ENCODE measurements around the gene SLC44A3. TPM values are rescaled to one million over a fixed set of nuclear protein-coding genes. Genes with fewer than 3 reads are reported as not detected.

SLC44A3 gene
- total and polyA plus RNA-seq, 7 experiments from 2014 or later = 0.24 to 1.0 TPM; not detected in 5

DNA sequence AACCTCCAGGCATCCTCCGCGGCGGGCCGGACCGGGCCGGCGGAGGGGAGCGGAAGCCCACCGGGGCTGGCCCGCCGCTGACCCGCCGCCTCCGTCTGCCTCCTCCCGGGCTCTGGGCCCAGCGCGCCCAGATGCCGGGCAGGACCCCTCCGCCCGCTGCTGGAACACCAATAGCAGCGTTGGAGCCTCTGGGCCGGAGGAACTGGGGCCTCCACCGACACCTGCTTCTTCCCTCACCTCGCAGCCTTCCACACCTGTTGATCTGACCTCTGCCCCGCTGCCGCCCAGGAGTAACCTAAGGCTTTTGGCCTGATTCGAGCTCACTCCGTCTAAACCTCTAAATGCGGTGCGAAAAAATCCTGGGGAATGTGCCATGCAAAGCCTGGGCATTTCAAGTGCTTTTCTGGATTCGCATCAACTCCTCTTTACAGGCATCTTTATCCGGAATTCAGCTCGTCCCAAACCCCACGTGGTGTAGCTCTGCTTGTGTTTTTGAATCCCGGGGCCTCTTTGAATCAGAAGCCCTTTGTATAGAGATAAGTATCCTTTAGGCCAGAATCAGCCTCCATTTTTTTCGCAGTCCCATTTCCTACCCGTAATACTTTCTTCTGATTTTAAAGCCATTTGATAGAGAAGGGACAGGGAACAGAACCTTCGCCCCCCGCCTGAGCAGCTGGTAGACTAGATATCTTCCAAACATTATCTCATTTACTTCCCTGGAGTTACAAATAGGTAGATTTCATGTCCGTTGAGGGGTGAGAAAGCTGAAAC is 107.4 kb downstream of the SLC44A3 start:
- ChIA-PET CTCF (no interaction called here), POLR2A (no interaction called here)
- ATAC-seq = no peak

DNA sequence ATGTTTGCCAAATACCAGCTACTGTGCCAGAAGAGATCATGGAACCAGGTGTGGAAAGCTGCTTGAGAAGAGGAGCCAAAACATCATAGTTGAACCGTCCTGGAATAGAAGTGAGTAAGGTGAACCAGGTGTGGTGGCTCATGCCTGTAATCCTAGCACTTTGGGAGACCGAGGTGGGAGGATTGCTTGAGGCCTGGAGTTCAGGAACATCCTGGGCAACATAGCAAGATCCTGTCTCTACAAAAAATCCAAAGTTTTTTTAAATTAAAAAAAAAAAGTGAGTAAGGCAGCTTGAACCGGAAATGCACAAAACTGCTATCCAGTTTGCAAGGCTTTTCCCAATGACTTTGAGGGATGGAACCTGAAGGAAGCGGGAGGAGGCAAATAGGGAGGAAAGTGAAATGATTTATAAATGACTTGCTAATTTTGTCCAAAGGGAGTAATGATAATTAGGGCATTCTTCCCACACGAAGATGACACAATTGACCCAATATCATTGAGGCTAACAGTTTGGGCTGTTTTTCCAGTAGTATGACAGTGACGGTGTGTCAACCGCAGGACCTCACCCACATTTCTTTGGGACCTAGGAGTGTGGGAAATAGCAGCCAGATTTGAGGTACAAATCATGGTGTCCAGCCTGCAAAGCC is 108.3 kb downstream of the SLC44A3 start:
- Histone ChIP-seq H3K27me3 (ENCODE audit: control insufficient read depth in 2 of 2, insufficient read depth in 2 of 2, low read length in 2 of 2) (no peaks in the 10 kb centered on the region), H3K36me3 (ENCODE audit: control insufficient read depth in 2 of 3, insufficient read depth in 3 of 3, low read length in 3 of 3) (no peaks in the 10 kb centered on the region), H3K9me3 (ENCODE audit: control insufficient read depth in 2 of 3, low read length in 3 of 3) (no peaks in the 10 kb centered on the region), H3K4me1 (ENCODE audit: control insufficient read depth in 2 of 2, insufficient read depth in 2 of 2, low read length in 2 of 2) (no peaks in the 10 kb centered on the region), H3K4me3 (ENCODE audit: low read length) (no peak overlapping the region), H3K27ac (ENCODE audit: low read depth, low read length) (no peak overlapping the region)
- peaks cover 12 to 32% (median 30%) of the 10 kb centered on the region in 7 donors for H3K4me1 Mint-ChIP-seq
- no peaks in the 10 kb centered on the region for H3K9me3 Mint-ChIP-seq
- intact Hi-C loops (cut with micrococcal nuclease) = loop anchor here in 1 of 2 donors (10.0 kb wide), 1 partner anchor 74 kb away; no protein-coding TSS in a partner anchor
- peaks cover 0 to 2% (median 0%) of the 10 kb centered on the region in 5 donors for H3K36me3 Mint-ChIP-seq
- peaks cover 14 to 56% (median 26%) of the 10 kb centered on the region in 5 donors for H3K27me3 Mint-ChIP-seq
- POLR2A ChIA-PET = no interaction called here
- peak overlapping the region in 9 of 10 donors; percentile 86 to 95 (median 92) for H3K4me3 Mint-ChIP-seq
- H3K27ac Mint-ChIP-seq = peak overlapping the region in 5 of 9 donors; percentile 59 to 90 (median 85)
- ATAC-seq (no peak), DNase-seq (no peak)
- CTCF ChIA-PET = no interaction called here

More for the DNA sequence above, 107.4 kb downstream of the SLC44A3 start:
- Mint-ChIP-seq H3K4me1 (peaks cover 12 to 38% (median 34%) of the 10 kb centered on the region in 7 donors), H3K27ac (peak overlapping the region; percentile 37 to 92 (median 84)), H3K27me3 (peaks cover 18 to 57% (median 26%) of the 10 kb centered on the region in 5 donors), H3K4me3 (peak overlapping the region; percentile 83 to 95 (median 90)), H3K36me3 (peaks cover 0 to 4% (median 0%) of the 10 kb centered on the region in 5 donors), H3K9me3 (no peaks in the 10 kb centered on the region)
- Histone ChIP-seq H3K4me1 (ENCODE audit: control insufficient read depth in 2 of 2, insufficient read depth in 2 of 2, low read length in 2 of 2) (no peaks in the 10 kb centered on the region), H3K4me3 (ENCODE audit: low read length) (peak overlapping the region; percentile 39), H3K27ac (ENCODE audit: low read depth, low read length) (peak overlapping the region; percentile 63), H3K27me3 (ENCODE audit: control insufficient read depth in 2 of 2, insufficient read depth in 2 of 2, low read length in 2 of 2) (no peaks in the 10 kb centered on the region), H3K9me3 (ENCODE audit: control insufficient read depth in 2 of 3, low read length in 3 of 3) (no peaks in the 10 kb centered on the region), H3K36me3 (ENCODE audit: control insufficient read depth in 2 of 3, insufficient read depth in 3 of 3, low read length in 3 of 3) (no peaks in the 10 kb centered on the region)
- peak in 1 of 9 donors; percentile 7 for DNase-seq
- intact Hi-C loops (cut with micrococcal nuclease) = loop anchor here (1.0 to 10.0 kb wide), 10 partner anchors 35 to 1081 kb away; partner anchors contain the start of genes ABCD3 (in 1 of the 2), ALG14 (in 1 of the 2) and RWDD3 (in 1 of the 2)

GRCh38 chr1:94929351-94930217 is 109.4 kb downstream of the SLC44A3 start:
- no peaks in the 10 kb centered on the region for H3K4me1 ChIP-seq (ENCODE audit: control insufficient read depth in 2 of 2, insufficient read depth in 2 of 2, low read length in 2 of 2)
- POLR2A ChIA-PET = no interaction called here
- H3K4me1 Mint-ChIP-seq = peaks cover 10 to 31% (median 21%) of the 10 kb centered on the region in 7 donors
- H3K4me3 Mint-ChIP-seq = peak overlapping the region in 1 of 10 donors; percentile 63
- H3K27me3 ChIP-seq (ENCODE audit: control insufficient read depth in 2 of 2, insufficient read depth in 2 of 2, low read length in 2 of 2) = no peaks in the 10 kb centered on the region
- H3K36me3 Mint-ChIP-seq = peaks cover 0 to 2% (median 0%) of the 10 kb centered on the region in 5 donors
- H3K4me3 ChIP-seq (ENCODE audit: low read length) = no peak overlapping the region
- no peak overlapping the region for H3K27ac ChIP-seq (ENCODE audit: low read depth, low read length)
- ATAC-seq (no peak), DNase-seq (no peak)
- intact Hi-C loops (cut with micrococcal nuclease) = loop anchor here in 1 of 2 donors (10.0 kb wide), 1 partner anchor 75 kb away; no protein-coding TSS in a partner anchor
- CTCF ChIA-PET = no interaction called here
- H3K27me3 Mint-ChIP-seq = peaks cover 5 to 47% (median 17%) of the 10 kb centered on the region in 5 donors
- peak overlapping the region in 1 of 9 donors; percentile 61 for H3K27ac Mint-ChIP-seq
- no peaks in the 10 kb centered on the region for H3K9me3 Mint-ChIP-seq
- no peaks in the 10 kb centered on the region for H3K36me3 ChIP-seq (ENCODE audit: control insufficient read depth in 2 of 3, insufficient read depth in 3 of 3, low read length in 3 of 3)
- no peaks in the 10 kb centered on the region for H3K9me3 ChIP-seq (ENCODE audit: control insufficient read depth in 2 of 3, low read length in 3 of 3)

DNA sequence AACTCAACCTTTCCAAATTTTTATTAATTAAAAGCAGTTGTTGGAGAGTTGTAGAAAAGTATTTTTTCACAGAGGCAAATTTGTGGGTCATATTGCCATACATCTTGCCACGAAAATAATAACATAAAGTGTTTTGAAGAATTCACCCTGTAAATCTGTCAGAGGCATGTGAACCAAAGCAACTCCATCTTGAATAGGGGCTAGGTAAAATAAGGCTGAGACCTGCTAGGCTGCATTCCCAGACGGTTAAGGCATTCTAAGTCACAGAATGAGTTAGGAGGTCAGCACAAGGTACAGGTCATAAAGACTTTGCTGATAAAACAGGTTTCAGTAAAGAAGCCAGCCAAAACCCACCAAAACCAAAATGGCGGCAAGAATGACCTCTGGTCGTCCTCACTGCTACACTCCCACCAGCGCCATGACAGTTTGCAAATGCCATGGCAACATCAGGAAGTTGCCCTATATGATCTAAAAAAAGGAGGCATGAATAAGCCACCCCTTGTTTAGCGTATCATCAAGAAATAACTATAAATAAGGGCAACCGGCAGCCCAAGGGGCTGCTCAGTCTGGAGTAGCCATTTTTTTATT is 111.2 kb downstream of the SLC44A3 start:
- no peak for ATAC-seq

GRCh38 chr1:94934551-94934950 is 114.4 kb downstream of the SLC44A3 start:
- Mint-ChIP-seq H3K27ac (no peak overlapping the region), H3K4me3 (no peak overlapping the region), H3K4me1 (peaks cover 3 to 19% (median 10%) of the 10 kb centered on the region in 7 donors), H3K9me3 (no peaks in the 10 kb centered on the region), H3K27me3 (peaks cover 0 to 19% (median 5%) of the 10 kb centered on the region in 5 donors), H3K36me3 (peaks cover 0 to 4% (median 0%) of the 10 kb centered on the region in 5 donors)
- ATAC-seq (no peak), DNase-seq (no peak)
- ChIA-PET CTCF (interaction anchor here (1.6 kb wide), 1 partner anchor 10 kb away, joined by 3 read pairs; no protein-coding TSS in a partner anchor), POLR2A (no interaction called here)
- intact Hi-C loops (cut with micrococcal nuclease) = no loop called here
- no peak overlapping the region for H3K27ac ChIP-seq (ENCODE audit: low read depth, low read length)
- no peaks in the 10 kb centered on the region for H3K4me1 ChIP-seq (ENCODE audit: control insufficient read depth in 2 of 2, insufficient read depth in 2 of 2, low read length in 2 of 2)
- no peaks in the 10 kb centered on the region for H3K27me3 ChIP-seq (ENCODE audit: control insufficient read depth in 2 of 2, insufficient read depth in 2 of 2, low read length in 2 of 2)
- H3K36me3 ChIP-seq (ENCODE audit: control insufficient read depth in 2 of 3, insufficient read depth in 3 of 3, low read length in 3 of 3) = no peaks in the 10 kb centered on the region
- no peak overlapping the region for H3K4me3 ChIP-seq (ENCODE audit: low read length)
- H3K9me3 ChIP-seq (ENCODE audit: control insufficient read depth in 2 of 3, low read length in 3 of 3) = no peaks in the 10 kb centered on the region

More for the DNA sequence above, 111.2 kb downstream of the SLC44A3 start:
- H3K36me3 Mint-ChIP-seq = peaks cover 0 to 2% (median 0%) of the 10 kb centered on the region in 5 donors
- H3K4me3 Mint-ChIP-seq = no peak overlapping the region
- intact Hi-C loops (cut with micrococcal nuclease) = no loop called here
- Histone ChIP-seq H3K36me3 (ENCODE audit: control insufficient read depth in 2 of 3, insufficient read depth in 3 of 3, low read length in 3 of 3) (no peaks in the 10 kb centered on the region), H3K4me3 (ENCODE audit: low read length) (no peak overlapping the region), H3K27ac (ENCODE audit: low read depth, low read length) (no peak overlapping the region), H3K9me3 (ENCODE audit: control insufficient read depth in 2 of 3, low read length in 3 of 3) (no peaks in the 10 kb centered on the region), H3K4me1 (ENCODE audit: control insufficient read depth in 2 of 2, insufficient read depth in 2 of 2, low read length in 2 of 2) (no peaks in the 10 kb centered on the region), H3K27me3 (ENCODE audit: control insufficient read depth in 2 of 2, insufficient read depth in 2 of 2, low read length in 2 of 2) (no peaks in the 10 kb centered on the region)
- POLR2A ChIA-PET = no interaction called here
- no peaks in the 10 kb centered on the region for H3K9me3 Mint-ChIP-seq
- DNase-seq = no peak
- H3K27ac Mint-ChIP-seq = no peak overlapping the region
- H3K27me3 Mint-ChIP-seq = peaks cover 0 to 35% (median 4%) of the 10 kb centered on the region in 5 donors
- peaks cover 7 to 32% (median 16%) of the 10 kb centered on the region in 7 donors for H3K4me1 Mint-ChIP-seq
- CTCF ChIA-PET = no interaction called here

DNA sequence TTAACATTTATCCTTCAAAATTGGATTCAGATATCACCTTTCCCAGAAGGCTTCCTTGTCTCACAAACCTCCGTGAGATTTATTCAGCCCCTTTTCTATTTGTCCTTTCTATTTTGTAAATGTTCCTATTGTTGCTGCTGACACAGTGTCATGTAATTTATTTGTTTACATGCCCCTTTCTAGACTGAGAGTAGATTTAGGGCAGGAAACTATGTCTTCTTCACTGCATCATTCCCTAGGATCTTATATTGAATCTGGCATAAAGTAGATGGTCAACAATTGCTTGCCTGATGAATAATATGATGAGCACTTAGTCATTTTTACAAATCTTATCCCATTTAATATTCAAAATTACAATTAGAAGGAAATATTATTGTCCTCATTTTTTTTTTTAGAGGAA is 114.9 kb downstream of the SLC44A3 start:
- Histone ChIP-seq H3K27ac (ENCODE audit: low read depth, low read length) (no peak overlapping the region), H3K27me3 (ENCODE audit: control insufficient read depth in 2 of 2, insufficient read depth in 2 of 2, low read length in 2 of 2) (no peaks in the 10 kb centered on the region), H3K4me3 (ENCODE audit: low read length) (no peak overlapping the region), H3K4me1 (ENCODE audit: control insufficient read depth in 2 of 2, insufficient read depth in 2 of 2, low read length in 2 of 2) (no peaks in the 10 kb centered on the region), H3K9me3 (ENCODE audit: control insufficient read depth in 2 of 3, low read length in 3 of 3) (no peaks in the 10 kb centered on the region), H3K36me3 (ENCODE audit: control insufficient read depth in 2 of 3, insufficient read depth in 3 of 3, low read length in 3 of 3) (no peaks in the 10 kb centered on the region)
- DNase-seq = no peak
- intact Hi-C loops (cut with micrococcal nuclease) = no loop called here
- Mint-ChIP-seq H3K36me3 (peaks cover 0 to 4% (median 0%) of the 10 kb centered on the region in 5 donors), H3K4me3 (no peak overlapping the region), H3K27me3 (peaks cover 0 to 14% (median 5%) of the 10 kb centered on the region in 5 donors), H3K4me1 (peaks cover 3 to 19% (median 10%) of the 10 kb centered on the region in 7 donors), H3K27ac (peak overlapping the region in 2 of 9 donors; percentile 13 to 63), H3K9me3 (no peaks in the 10 kb centered on the region)
- POLR2A ChIA-PET = no interaction called here
- no peak for ATAC-seq
- CTCF ChIA-PET = interaction anchor here (1.6 kb wide), 1 partner anchor 11 kb away, joined by 3 read pairs; no protein-coding TSS in a partner anchor

Measured in naive thymus-derived CD4-positive, alpha-beta T cell (primary cell).